HCT116 (cell line): ENCODE results near the gene NEMP2. TPM values are rescaled to one million over a fixed set of nuclear protein-coding genes. Genes with fewer than 3 reads are reported as not detected.
"Not testable (repeated sequence)": the region's sequence is repeated elsewhere in the genome, so short reads cannot be mapped to it uniquely, and the experiment has no call there.

Experiments used
- ATAC-seq: fragments of 200-7000 bp; cut with Tn5 transposase; 2 replicates; pipeline ENCODE4 v1.9.1; 2020; ENCODE audit warnings: mild to moderate bottlenecking, moderate library complexity
- BruUV-seq: library from RNA; stranded (reverse); fragments of 400-500 nt; replicated peaks from 2 replicates; lab custom pipeline; 2021; lab: Mats Ljungman, UMichigan
- CTCF ChIA-PET: fragments of 300-600 bp; sonication (Branson Sonifier 250); formaldehyde crosslinking; loops from one replicate; lab custom pipeline; 2021; ENCODE audit warnings: antibody characterized with exemption; lab: Charles Lee
- POLR2A ChIA-PET: fragments of 300-600, 350-600 bp; sonication (Branson Sonifier 250); formaldehyde crosslinking; loops from one replicate; lab custom pipeline; 2021; ENCODE audit warnings: antibody characterized with exemption; lab: Charles Lee
- RAD21 ChIA-PET, 2 experiments: fragments of 300-600 bp; sonication (Branson Sonifier 250); formaldehyde crosslinking; loops; one replicate each; lab custom pipeline; 2023; ENCODE audit warnings: low total read pairs in 2 of 2; ENCODE audit not compliant: uncharacterized antibody in 2 of 2, unreplicated experiment in 2 of 2, low non-redundant PET in 1 of 2; lab: Charles Lee
- DNase-seq: peaks from one replicate; pipeline ENCODE4 v3.0.0-alpha.2; 2010; ENCODE audit warnings: low read depth, low spot score
- H2AFZ ChIP-seq: fragments of 200-600 bp; shearing (Covaris generic), sonication (generic); 2 replicates; pipeline ENCODE4 v1.6.1; 2017; ENCODE audit warnings: low read depth, mixed run types, mixed read lengths, antibody characterized with exemption, low read length; ENCODE audit not compliant: poor library complexity, severe bottlenecking
- H3K27ac ChIP-seq: 2 replicates; pipeline ENCODE4 v1.5.1; 2012; ENCODE audit warnings: low read depth, low read length
- H3K27me3 ChIP-seq: fragments of 200-600 bp; sonication (generic); 2 replicates; pipeline ENCODE4 v1.6.1; 2016; ENCODE audit warnings: mixed run types, low read length, mixed read lengths; ENCODE audit not compliant: insufficient read depth
- H3K36me3 ChIP-seq, 2 experiments: fragments of 200-500 bp in 1 of 2; fragments of 200-600 bp in 1 of 2; sonication (Bioruptor generic) in 1 of 2; sonication (generic) in 1 of 2; 2 replicates each; pipeline versions ENCODE4 v1.5.1 to v1.6.1; 2014 to 2016; ENCODE audit warnings: low read length in 2 of 2, inconsistent platforms in 1 of 2, mixed read lengths in 1 of 2, mixed run types in 1 of 2; ENCODE audit not compliant: insufficient read depth in 2 of 2, control insufficient read depth in 1 of 2
- H3K4me1 ChIP-seq, 2 experiments: fragments of 200-600 bp in 1 of 2; sonication (generic) in 1 of 2; 2 replicates each; pipeline versions ENCODE4 v1.5.1 to v1.6.1; 2012 to 2017; ENCODE audit warnings: low read length in 2 of 2, inconsistent platforms in 1 of 2, mild to moderate bottlenecking in 1 of 2, mixed read lengths in 1 of 2, mixed run types in 1 of 2, moderate library complexity in 1 of 2; ENCODE audit not compliant: insufficient read depth in 2 of 2, control insufficient read depth in 1 of 2
- H3K4me2 ChIP-seq: fragments of 200-600 bp; sonication (generic); 2 replicates; pipeline ENCODE4 v1.6.1; 2017; ENCODE audit warnings: mixed run types, low read length, mixed read lengths
- H3K4me3 ChIP-seq, 2 experiments: fragments of 200-600 bp in 1 of 2; sonication (generic) in 1 of 2; replicated peaks in 1 of 2; 2 replicates each; pipeline ENCODE4 v1.5.1; 2011 to 2016; ENCODE audit warnings: low read length in 2 of 2, control low read depth in 1 of 2, low read depth in 1 of 2, mild to moderate bottlenecking in 1 of 2, mixed read lengths in 1 of 2, mixed run types in 1 of 2
- H3K79me2 ChIP-seq: fragments of 200-600 bp; sonication (generic); 2 replicates; pipeline ENCODE4 v1.6.1; 2017; ENCODE audit warnings: mild to moderate bottlenecking, mixed run types, low read length, moderate library complexity, mixed read lengths; ENCODE audit not compliant: insufficient read depth
- H3K9ac ChIP-seq: fragments of 200-600 bp; sonication (generic); 2 replicates; pipeline ENCODE4 v1.6.1; 2016; ENCODE audit warnings: low read length, mixed read lengths
- H3K9me2 ChIP-seq: fragments of 200-600 bp; sonication (generic), shearing (Covaris generic); 2 replicates; pipeline ENCODE4 v1.6.1; 2017; ENCODE audit warnings: mixed run types, mild to moderate bottlenecking, moderate library complexity; ENCODE audit not compliant: insufficient read depth
- H3K9me3 ChIP-seq, 2 experiments: fragments of 200-500 bp in 1 of 2; fragments of 200-600 bp in 1 of 2; sonication (Bioruptor generic) in 1 of 2; sonication (generic) in 1 of 2; 2 replicates each; pipeline ENCODE4 v1.6.1; 2014 to 2017; ENCODE audit warnings: low read length in 2 of 2, mixed read lengths in 2 of 2, inconsistent platforms in 1 of 2, low read depth in 1 of 2, mild to moderate bottlenecking in 1 of 2, mixed run types in 1 of 2, moderate library complexity in 1 of 2; ENCODE audit not compliant: control insufficient read depth in 1 of 2, insufficient read depth in 1 of 2
- H4K20me1 ChIP-seq: fragments of 200-600 bp; sonication (generic), shearing (Covaris generic); 2 replicates; pipeline ENCODE4 v1.6.1; 2017; ENCODE audit warnings: mixed run types, mild to moderate bottlenecking, moderate library complexity; ENCODE audit not compliant: insufficient read depth
- POLR2AphosphoS5 ChIP-seq: IDR thresholded peaks from 2 replicates; pipeline ENCODE4 v1.6.1; 2011; ENCODE audit warnings: mild to moderate bottlenecking, low read depth, low read length, moderate library complexity
- SP1 ChIP-seq: IDR thresholded peaks from 2 replicates; pipeline ENCODE4 v1.6.1; 2012; ENCODE audit warnings: low read depth
- ZNF274 ChIP-seq: fragments of 200-500 bp; sonication (Bioruptor generic); IDR thresholded peaks from 2 replicates; pipeline ENCODE4 v1.6.1; 2014; ENCODE audit warnings: mild to moderate bottlenecking, low read depth, low read length, inconsistent platforms
- intact Hi-C: fragments of 100-400 bp; cut with micrococcal nuclease; formaldehyde crosslinking; loops from 2 replicates; pipeline ENCODE4 v1.10.0; 2022
- total RNA-seq: library from RNA; stranded (reverse); gene quantifications from one replicate; pipeline ENCODE4 v1.2.1, GENCODE V29; 2021; ENCODE audit not compliant: unreplicated experiment

Gene NEMP2
- total RNA-seq, 1 experiment from 2014 or later, result 8.6 TPM

DNA sequence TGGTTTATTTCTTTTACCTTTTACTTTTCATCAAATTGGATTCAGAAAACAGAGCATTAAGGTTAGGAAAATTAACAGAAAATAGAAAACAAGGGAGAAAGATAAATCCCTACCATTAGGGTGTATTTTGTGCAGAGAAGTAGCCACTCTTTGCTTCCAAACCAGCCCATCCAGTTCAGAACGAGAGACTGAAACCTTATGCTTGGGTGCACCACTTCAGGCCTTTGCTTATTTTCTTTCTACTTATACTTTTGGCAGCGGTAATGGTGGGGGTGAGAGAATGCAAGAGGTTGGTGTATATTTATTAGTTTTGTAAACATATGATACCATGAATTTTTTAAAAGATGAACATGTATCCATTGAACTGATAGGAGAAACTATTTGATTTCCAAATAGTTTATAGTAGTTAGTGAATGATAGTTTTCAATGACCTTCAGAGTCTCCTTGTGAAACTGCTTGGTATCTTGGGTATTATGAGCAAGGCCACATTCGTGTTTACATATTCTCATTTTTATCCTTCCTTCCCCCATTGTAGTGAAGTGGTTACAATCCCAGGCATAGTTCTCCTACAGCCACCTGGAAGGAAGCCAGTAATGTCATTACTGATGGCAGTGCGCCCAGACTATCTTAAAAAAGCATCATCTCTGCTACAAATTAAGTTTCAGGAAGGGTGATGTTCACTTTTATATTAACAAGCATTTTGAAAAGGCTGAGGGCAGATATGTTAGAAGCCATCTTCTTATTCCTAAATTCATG is 65.5 kb downstream of the NEMP2 start:
- H4K20me1 ChIP-seq, result no peaks in the 10 kb centered on the region
- H3K27me3 ChIP-seq, result no peaks in the 10 kb centered on the region
- TF ChIP-seq SP1 (0 out of 2 replicates have a peak, but pooled peaks have one; percentile 32), POLR2AphosphoS5 (peak; percentile 35; the same call in 1 of the 2 replicates), ZNF274 (no peak)
- H3K4me3 ChIP-seq, result no peak overlapping the region
- ChIA-PET CTCF (no interaction called here), POLR2A (no interaction called here), RAD21 (no interaction called here)
- peak; percentile 74 for ATAC-seq
- H3K9me2 ChIP-seq, result no peaks in the 10 kb centered on the region
- peaks cover 42 to 45% of the 10 kb centered on the region in 2 experiments for H3K4me1 ChIP-seq
- no peaks in the 10 kb centered on the region for H3K9me3 ChIP-seq
- H3K36me3 ChIP-seq, result no peaks in the 10 kb centered on the region
- peak overlapping the region; percentile 49 for H3K4me2 ChIP-seq
- peak; percentile 35 for DNase-seq
- H3K79me2 ChIP-seq, result no peaks in the 10 kb centered on the region
- peak overlapping the region; percentile 22 for H3K9ac ChIP-seq
- intact Hi-C loops, result no loop called here
- peak overlapping the region; percentile 46 for H3K27ac ChIP-seq
- H2AFZ ChIP-seq, result no peak overlapping the region
- no TSS peak for BruUV-seq

GRCh38 chr2:190468354-190468753 is 66.2 kb downstream of the NEMP2 start:
- H3K4me3 ChIP-seq, BruUV-seq, intact Hi-C loops, CTCF ChIA-PET, RAD21 ChIA-PET, POLR2A ChIA-PET, H3K36me3 ChIP-seq, H3K9me3 ChIP-seq, H2AFZ ChIP-seq, H3K9me2 ChIP-seq, DNase-seq, H3K27me3 ChIP-seq, H3K79me2 ChIP-seq, H4K20me1 ChIP-seq: not testable (repeated sequence)
- H3K4me2 ChIP-seq, result peak overlapping the region; percentile 49
- peak overlapping the region; percentile 22; the same call in 1 of the 2 replicates for H3K9ac ChIP-seq
- H3K4me1 ChIP-seq, result peaks cover 42 to 45% of the 10 kb centered on the region in 2 experiments
- peak; percentile 40; the same call in 1 of the 2 replicates for ATAC-seq
- peak overlapping the region; percentile 46 for H3K27ac ChIP-seq
